H54 (cell line): ENCODE results near the gene ZNF433.
"Not testable (repeated sequence)": the region's sequence is repeated elsewhere in the genome, so short reads cannot be mapped to it uniquely, and the experiment has no call there.

Experiments used
- DNase-seq: peaks from one replicate; pipeline ENCODE4 v3.0.0; 2011; ENCODE audit warnings: low spot score, mixed read lengths; ENCODE audit not compliant: insufficient read length
- FAIRE-seq: peaks from 3 replicates; lab custom pipeline; 2011; peaks lifted over from hg19 to GRCh38; lab: Jason Lieb, UNC
- POLR2A ChIP-seq: IDR thresholded peaks from 2 replicates; pipeline ENCODE4 v1.6.1; 2011; ENCODE audit warnings: low read depth, mild to moderate bottlenecking, low read length

ZNF433 gene

GRCh38 chr19:12034620-12035019 is 859 bp downstream of the ZNF433 start:
- TF ChIP-seq POLR2A = no peak
- no peak for DNase-seq

GRCh38 chr19:12034198-12034597 is 1.3 kb downstream of the ZNF433 start:
- FAIRE-seq = no peak
- DNase-seq = no peak
- no peak for TF ChIP-seq POLR2A

More at GRCh38 chr19:12034620-12035019, 859 bp downstream of the ZNF433 start:
- no peak for FAIRE-seq

- TF ChIP-seq POLR2A = no peak
- FAIRE-seq (no peak), DNase-seq (no peak)
Observed at GRCh38 chr19:12015753-12016116, 19.7 kb downstream of the ZNF433 start.

- TF ChIP-seq POLR2A = no peak
- no peak for DNase-seq
- no peak for FAIRE-seq
Observed at GRCh38 chr19:12015015-12015752, 20.3 kb downstream of the ZNF433 start.

GRCh38 chr19:12000152-12000981 is 35.1 kb downstream of the ZNF433 start:
- DNase-seq (no peak), FAIRE-seq (no peak)
- TF ChIP-seq POLR2A = no peak

- no peak for FAIRE-seq
- no peak for DNase-seq
- no peak for TF ChIP-seq POLR2A
Observed at GRCh38 chr19:11995174-11995573, 40.3 kb downstream of the ZNF433 start.

GRCh38 chr19:11991921-11992320 is 43.6 kb downstream of the ZNF433 start:
- FAIRE-seq, DNase-seq: not testable (repeated sequence)

GRCh38 chr19:11989112-11989456 is 46.4 kb downstream of the ZNF433 start:
- TF ChIP-seq POLR2A = no peak
- DNase-seq = no peak

GRCh38 chr19:11987405-11988281 is 47.8 kb downstream of the ZNF433 start:
- peak; percentile 52 for FAIRE-seq
- TF ChIP-seq POLR2A = peak; percentile 53

More at GRCh38 chr19:11989112-11989456, 46.4 kb downstream of the ZNF433 start:
- FAIRE-seq = no peak

GRCh38 chr19:11986754-11987153 is 48.7 kb downstream of the ZNF433 start:
- DNase-seq (no peak), FAIRE-seq (no peak)
- no peak for TF ChIP-seq POLR2A

More at GRCh38 chr19:11987405-11988281, 47.8 kb downstream of the ZNF433 start:
- DNase-seq = peak; percentile 83

GRCh38 chr19:11984986-11985385 is 50.5 kb downstream of the ZNF433 start:
- TF ChIP-seq POLR2A = no peak
- DNase-seq = no peak

GRCh38 chr19:11982526-11982925 is 53.0 kb downstream of the ZNF433 start:
- FAIRE-seq (no peak), DNase-seq (no peak)
- TF ChIP-seq POLR2A = no peak

More at GRCh38 chr19:11984986-11985385, 50.5 kb downstream of the ZNF433 start:
- FAIRE-seq = no peak

GRCh38 chr19:11979527-11979926 is 56.0 kb downstream of the ZNF433 start:
- DNase-seq (no peak), FAIRE-seq (no peak)
- no peak for TF ChIP-seq POLR2A
